Measurements from ENCODE around the gene FCSK. TPM values are rescaled to one million over a fixed set of nuclear protein-coding genes. Genes with fewer than 3 reads are reported as not detected.
A peak's percentile ranks its signal among the peaks of the same experiment; 100 is the strongest.

Gene FCSK
- total RNA-seq, 2 donors from 2014 or later, result 8.2 to 13.9 TPM

DNA sequence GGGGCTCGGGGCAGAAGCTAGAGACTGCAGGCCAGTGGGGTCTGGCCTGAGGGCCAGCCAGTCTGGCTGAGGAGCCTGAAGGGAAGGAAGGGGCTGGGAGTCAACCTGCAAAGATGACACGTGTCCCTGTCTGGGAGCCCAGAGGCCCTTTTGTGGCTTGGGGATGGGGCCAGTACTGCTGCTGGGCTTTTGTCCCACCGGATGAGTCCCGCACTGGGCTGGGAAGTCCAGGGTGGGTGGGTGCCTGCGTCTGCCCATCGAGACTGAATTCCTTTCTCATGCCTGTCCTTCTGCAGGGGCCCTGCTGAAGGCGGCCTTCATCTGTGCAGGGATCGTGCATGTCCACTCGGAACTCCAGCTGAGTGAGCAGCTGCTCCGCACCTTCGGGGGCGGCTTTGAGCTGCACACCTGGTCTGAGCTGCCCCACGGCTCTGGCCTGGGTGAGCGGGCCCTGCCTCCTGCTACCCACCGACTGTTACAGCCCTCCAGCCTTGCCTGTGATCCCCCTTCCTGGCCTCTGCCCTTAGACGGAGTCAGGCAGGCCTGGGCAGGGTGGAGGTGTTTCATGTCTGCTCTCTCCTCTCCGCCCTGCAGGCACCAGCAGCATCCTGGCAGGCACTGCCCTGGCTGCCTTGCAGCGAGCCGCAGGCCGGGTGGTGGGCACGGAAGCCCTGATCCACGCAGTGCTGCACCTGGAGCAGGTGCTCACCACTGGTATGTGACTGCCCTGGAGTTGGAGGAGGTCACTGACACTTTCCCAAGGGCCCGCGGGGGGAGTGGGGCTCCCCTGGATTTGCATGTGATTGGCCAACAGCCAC lies 20.9 kb downstream of the FCSK start:
- no peaks in the 10 kb centered on the region for H3K27me3 Mint-ChIP-seq
- peaks cover 5% of the 10 kb centered on the region for H3K36me3 Mint-ChIP-seq (ENCODE audit: low read depth)
- no peak overlapping the region for H3K4me3 Mint-ChIP-seq

DNA sequence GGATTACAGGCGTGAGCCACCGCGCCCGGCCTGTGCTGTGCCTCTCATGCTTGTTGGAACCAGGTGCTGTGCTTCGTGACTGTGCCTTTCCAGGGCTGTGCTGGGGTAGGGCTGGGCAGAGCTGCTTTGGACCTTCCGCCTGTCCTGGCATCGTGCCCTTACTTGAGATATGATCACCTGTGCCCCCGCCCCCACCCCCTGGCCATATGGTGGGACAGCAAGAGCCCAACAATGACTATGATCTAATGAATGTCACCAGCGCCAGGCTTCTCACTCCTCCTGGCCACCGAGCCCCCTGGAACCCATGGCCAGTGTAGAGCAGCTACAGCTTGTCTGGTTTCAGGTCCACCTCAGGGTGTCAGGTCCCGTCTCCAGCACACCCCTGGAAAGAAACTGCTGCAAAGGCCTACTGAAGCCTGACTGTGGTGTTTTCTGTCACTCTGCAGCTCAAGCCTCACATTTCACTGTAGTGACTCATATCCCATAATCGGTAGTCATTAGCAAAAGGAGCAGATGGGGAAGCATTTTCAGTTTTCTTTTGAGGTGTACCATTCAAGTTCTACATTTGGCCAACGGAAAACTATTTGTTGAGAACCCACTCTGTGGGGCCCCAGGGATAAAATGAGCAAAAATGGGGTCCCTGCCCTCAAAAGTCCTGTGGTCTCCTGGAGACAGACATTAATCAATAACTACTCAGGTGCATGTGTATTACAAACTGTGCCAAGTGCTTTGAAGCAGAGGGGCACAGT lies 22.1 kb downstream of the FCSK start:
- Mint-ChIP-seq H3K27me3 (no peaks in the 10 kb centered on the region), H3K4me1 (peaks cover 5% of the 10 kb centered on the region), H3K4me3 (peak overlapping the region; percentile 62), H3K9me3 (no peaks in the 10 kb centered on the region), H3K27ac (peak overlapping the region; percentile 87), H3K36me3 (ENCODE audit: low read depth) (peaks cover 11% of the 10 kb centered on the region)
- peak; percentile 96 for ATAC-seq (replicated peaks)

More for the DNA sequence above, 20.9 kb downstream of the FCSK start:
- Mint-ChIP-seq H3K9me3 (no peaks in the 10 kb centered on the region), H3K27ac (no peak overlapping the region), H3K4me1 (peaks cover 5% of the 10 kb centered on the region)
- no peak for ATAC-seq (replicated peaks)

DNA sequence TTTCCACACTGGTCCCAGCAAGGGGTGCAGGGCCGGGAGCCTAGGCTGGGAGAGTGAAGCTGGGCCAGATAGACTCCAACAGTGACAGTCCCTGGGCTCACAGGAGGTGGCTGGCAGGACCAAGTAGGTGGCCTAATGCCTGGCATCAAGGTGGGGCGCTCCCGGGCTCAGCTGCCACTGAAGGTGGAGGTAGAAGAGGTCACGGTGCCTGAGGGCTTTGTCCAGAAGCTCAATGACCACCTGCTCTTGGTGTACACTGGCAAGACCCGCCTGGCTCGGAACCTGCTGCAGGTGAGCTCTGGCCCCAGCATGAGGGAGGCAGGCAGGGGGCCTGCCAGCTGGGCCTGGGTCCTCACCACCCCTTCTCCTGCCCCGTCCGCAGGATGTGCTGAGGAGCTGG lies 23.8 kb downstream of the FCSK start:
- Mint-ChIP-seq H3K4me1 (peaks cover 5% of the 10 kb centered on the region), H3K36me3 (ENCODE audit: low read depth) (peaks cover 18% of the 10 kb centered on the region), H3K4me3 (peak overlapping the region; percentile 62), H3K27me3 (no peaks in the 10 kb centered on the region), H3K9me3 (no peaks in the 10 kb centered on the region), H3K27ac (peak overlapping the region; percentile 87)
- no peak for ATAC-seq (replicated peaks)

DNA sequence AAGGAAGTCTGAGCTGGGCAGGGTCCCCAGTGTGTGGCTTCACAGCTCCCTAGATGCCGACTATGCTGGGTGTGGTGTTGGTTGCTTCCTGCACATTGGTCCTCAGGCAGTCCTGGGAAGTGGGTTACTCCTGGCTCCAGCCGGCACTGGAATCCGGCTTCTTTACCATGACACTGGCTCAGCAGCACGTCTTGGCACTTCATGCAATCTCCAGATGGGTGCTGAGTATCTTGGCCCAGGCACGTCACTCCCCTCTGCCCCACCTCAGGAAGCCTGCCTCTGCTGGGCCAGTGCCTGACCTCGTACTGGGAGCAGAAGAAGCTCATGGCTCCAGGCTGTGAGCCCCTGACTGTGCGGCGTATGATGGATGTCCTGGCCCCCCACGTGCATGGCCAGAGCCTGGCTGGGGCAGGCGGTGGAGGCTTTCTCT lies 24.5 kb downstream of the FCSK start:
- Mint-ChIP-seq H3K9me3 (no peaks in the 10 kb centered on the region), H3K27ac (no peak overlapping the region), H3K27me3 (no peaks in the 10 kb centered on the region), H3K4me1 (peaks cover 5% of the 10 kb centered on the region), H3K36me3 (ENCODE audit: low read depth) (peaks cover 22% of the 10 kb centered on the region), H3K4me3 (no peak overlapping the region)
- no peak for ATAC-seq (replicated peaks)

DNA sequence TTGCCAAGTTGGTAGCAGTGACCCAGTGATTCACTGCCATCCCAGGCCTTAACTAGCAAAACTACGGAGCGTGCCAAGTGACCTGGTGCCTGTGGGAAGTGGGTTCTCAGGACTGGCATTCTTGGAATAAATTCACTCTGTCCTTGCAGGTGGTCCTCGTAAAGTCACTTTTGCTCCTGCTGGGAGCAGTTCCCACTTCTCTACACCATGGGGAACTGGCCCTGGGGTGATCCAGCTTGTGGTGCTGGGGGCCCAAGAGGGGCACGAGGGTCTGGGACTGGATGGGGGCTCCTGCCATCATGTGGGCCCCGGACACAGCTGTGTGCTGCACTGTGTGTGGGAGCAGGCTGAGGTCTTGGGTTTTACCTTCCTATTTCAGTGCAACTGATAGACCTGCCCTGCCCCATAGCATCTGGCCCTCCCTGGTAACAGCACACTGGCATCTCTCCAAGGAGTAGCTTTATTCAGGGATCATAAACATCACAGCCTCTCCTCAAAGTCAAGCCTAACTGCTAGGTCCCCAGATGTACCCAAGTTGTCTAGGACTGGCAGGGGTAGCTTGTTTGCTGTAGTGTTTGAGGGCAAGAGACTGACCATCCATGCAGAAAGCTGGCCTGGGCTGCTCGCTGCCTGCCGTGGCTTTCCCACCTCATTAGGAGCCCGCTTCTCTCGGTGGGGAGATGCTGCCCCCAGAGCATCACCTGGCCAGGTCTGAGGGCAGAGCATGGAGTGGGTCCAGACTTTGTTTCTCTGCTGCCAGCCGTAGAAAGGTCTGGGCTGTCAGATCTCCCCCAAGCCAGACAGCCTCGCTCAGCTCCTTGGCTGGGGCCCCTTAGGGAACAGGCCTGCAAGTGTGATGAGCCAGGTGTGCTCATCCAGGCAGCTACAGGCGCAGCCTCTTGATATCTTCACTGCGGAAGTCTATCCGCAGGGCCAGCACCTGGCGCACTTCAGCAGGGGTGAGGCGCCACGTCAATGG lies 26.0 kb downstream of the FCSK start:
- ATAC-seq (replicated peaks), result no peak

DNA sequence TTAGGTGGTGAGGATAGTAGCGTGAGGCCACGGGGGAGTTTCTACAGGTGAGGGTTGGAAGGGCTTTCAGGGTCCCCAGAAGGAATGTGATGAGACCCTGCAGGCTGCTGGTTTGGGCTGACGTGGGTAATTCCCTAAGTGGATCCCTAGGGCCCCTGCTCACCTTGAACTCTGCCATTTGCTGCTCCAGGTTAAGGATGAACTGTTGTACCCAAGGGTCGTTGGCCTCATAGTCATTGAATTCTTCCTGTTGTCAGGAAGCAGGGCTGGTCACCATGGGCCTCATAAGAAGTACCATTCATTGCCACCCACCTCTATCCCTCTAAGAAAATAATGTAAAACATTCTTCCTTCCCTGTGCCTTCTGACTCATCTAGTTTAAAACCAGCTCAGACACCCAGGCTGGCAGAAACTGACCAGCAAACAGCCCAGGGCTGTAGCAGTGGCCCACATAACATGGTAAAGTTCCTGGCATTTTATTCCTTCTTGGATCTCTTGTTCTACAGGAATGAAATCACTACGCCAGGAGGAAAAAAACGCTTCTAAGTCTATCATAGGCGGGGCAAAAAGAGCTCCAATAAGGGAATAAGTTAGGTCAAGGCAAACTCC lies 27.6 kb downstream of the FCSK start:
- Mint-ChIP-seq H3K9me3 (no peaks in the 10 kb centered on the region), H3K36me3 (ENCODE audit: low read depth) (peaks cover 32% of the 10 kb centered on the region), H3K4me3 (no peak overlapping the region), H3K4me1 (no peaks in the 10 kb centered on the region), H3K27ac (peak overlapping the region; percentile 62), H3K27me3 (no peaks in the 10 kb centered on the region)
- ATAC-seq (replicated peaks), result no peak

More for the DNA sequence above, 26.0 kb downstream of the FCSK start:
- Mint-ChIP-seq H3K27ac (no peak overlapping the region), H3K4me1 (peaks cover 5% of the 10 kb centered on the region), H3K9me3 (no peaks in the 10 kb centered on the region), H3K36me3 (ENCODE audit: low read depth) (peaks cover 23% of the 10 kb centered on the region), H3K27me3 (no peaks in the 10 kb centered on the region), H3K4me3 (no peak overlapping the region)

DNA sequence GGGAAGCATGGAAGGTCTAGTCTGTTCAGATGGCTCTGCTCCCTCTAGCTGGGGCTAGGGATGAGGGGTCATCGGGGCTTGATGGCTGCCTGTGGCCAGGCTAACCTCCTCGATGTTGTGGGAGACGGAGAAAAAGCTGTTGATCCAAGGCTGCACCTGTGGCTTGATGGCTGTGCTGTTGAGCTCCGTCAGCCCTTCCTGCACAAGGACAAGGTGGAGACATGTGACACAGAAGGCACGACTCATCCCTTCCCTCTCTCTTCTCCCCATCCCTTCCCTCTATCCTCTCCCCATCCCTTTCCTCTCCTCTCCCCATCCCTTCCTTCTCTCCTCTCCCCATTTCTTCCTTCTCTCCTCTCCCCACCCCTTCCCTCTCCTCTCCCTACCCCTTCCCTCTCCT lies 28.2 kb downstream of the FCSK start:
- no peak for ATAC-seq (replicated peaks)
- Mint-ChIP-seq H3K4me3 (no peak overlapping the region), H3K9me3 (no peaks in the 10 kb centered on the region), H3K27ac (peak overlapping the region; percentile 62), H3K4me1 (no peaks in the 10 kb centered on the region), H3K27me3 (no peaks in the 10 kb centered on the region), H3K36me3 (ENCODE audit: low read depth) (peaks cover 32% of the 10 kb centered on the region)

DNA sequence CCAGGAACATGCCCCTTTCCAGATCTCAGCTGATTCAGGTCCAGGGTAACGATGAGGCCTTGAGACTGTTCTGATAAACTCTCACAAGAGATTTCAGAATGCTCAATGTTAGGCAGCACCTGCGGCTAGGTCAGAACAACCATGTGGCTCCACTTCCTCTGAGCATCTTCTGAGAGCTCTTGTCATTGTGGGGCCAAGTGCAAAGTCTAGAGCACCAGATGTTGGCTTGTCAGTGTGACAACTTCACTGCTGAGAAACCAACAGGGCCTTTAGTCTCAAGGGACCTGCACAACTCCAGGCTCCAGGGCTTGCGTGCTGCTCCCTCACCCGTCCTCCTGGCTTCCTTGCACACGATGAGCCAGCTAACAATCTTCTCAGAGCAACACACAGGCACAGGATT lies 29.0 kb downstream of the FCSK start:
- Mint-ChIP-seq H3K4me3 (no peak overlapping the region), H3K27me3 (no peaks in the 10 kb centered on the region), H3K4me1 (no peaks in the 10 kb centered on the region), H3K9me3 (no peaks in the 10 kb centered on the region), H3K36me3 (ENCODE audit: low read depth) (peaks cover 32% of the 10 kb centered on the region), H3K27ac (no peak overlapping the region)
- no peak for ATAC-seq (replicated peaks)

DNA sequence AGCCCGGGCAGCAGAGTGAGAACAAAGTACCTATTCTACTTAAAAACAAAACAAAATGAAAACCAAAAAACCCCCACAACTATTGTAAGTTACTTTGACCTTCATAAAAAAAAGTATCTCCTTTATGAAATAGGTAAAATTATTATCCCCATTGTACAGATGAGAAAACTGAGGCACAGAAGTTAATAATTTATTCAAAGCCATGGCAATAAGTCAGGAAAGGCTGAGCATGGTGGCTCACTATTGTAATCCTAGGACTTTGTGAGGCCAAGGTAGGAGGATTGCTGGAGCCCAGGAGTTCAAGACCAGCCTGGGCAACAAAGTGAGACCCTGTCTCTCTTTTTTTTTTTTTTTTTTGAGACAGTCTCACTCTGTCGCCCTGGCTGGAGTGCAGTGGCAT lies 30.5 kb downstream of the FCSK start:
- H3K4me3 Mint-ChIP-seq, result no peak overlapping the region
- H3K36me3 Mint-ChIP-seq (ENCODE audit: low read depth), result peaks cover 38% of the 10 kb centered on the region
- no peaks in the 10 kb centered on the region for H3K4me1 Mint-ChIP-seq
- no peak for ATAC-seq (replicated peaks)
- H3K27ac Mint-ChIP-seq, result no peak overlapping the region
- no peaks in the 10 kb centered on the region for H3K27me3 Mint-ChIP-seq
- H3K9me3 Mint-ChIP-seq, result no peaks in the 10 kb centered on the region

DNA sequence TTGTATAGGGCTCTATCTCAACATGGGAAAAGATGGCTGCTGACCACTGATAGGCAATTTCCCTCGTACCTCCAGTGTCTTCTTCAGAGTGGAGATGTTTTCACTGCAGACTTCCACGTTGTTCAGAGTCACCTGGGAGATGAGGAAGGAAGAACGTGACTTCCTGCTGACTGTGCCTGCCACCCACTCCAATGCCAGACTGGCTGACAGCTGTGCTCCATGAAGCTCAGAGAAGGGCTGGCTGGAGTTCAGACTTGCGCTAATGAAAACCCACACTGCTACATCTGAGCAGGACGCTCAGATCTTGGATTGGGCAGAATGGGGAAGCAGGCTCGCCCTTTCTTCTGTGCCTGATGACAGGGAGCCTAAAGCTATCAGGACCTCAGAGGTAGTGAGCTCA lies 35.9 kb downstream of the FCSK start:
- no peak for ATAC-seq (replicated peaks)
- Mint-ChIP-seq H3K4me1 (peaks cover 8% of the 10 kb centered on the region), H3K27ac (no peak overlapping the region), H3K4me3 (no peak overlapping the region), H3K9me3 (no peaks in the 10 kb centered on the region), H3K27me3 (no peaks in the 10 kb centered on the region), H3K36me3 (ENCODE audit: low read depth) (peaks cover 57% of the 10 kb centered on the region)

DNA sequence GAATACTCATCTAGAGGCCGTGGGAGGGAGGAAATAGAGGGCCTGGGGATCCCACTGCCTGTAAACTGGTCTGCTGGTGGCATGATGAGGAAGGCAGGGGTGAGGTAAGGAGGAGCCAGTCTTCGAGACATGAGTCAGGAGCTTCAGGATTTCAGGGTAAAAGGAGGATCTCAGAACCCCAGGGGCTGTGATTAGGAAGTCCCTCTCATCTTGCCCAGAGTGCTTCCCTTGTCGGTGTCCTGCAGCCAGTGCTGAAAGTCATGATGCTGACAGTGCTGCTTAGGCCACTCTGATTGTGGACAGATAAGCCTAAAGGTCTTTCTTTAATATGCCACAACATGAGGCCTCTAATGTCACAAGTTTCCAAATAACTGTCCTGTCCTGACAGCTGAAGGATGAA lies 39.4 kb downstream of the FCSK start:
- Mint-ChIP-seq H3K27me3 (no peaks in the 10 kb centered on the region), H3K4me1 (peaks cover 8% of the 10 kb centered on the region), H3K36me3 (ENCODE audit: low read depth) (peaks cover 75% of the 10 kb centered on the region), H3K27ac (no peak overlapping the region), H3K4me3 (no peak overlapping the region), H3K9me3 (no peaks in the 10 kb centered on the region)
- ATAC-seq (replicated peaks), result no peak

DNA sequence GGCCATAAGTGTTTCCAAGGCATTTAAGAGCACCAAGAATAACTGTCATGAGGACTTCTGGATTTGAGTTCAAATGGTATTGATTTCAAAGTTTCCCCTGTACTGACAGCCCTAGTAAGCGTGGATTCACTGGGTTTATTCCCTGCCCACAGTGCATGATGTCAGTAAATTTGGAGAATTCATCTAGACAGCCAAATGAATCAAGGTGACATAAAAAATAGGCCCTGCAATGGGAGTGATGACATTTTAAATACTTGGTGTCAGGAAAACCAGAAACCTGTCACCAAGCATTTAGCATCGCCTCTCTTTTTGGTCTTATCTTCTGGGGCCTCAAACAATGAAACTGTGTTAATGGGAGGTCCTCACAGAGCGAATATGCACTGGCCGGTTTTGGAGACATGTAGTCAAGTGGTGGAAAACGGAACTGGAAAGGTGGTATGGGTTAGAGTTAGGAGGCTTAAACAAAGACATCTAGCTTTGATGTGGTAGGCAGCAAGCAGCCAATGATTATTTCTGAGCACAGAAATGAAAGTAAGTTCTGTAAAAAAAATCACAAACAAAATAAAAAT lies 39.9 kb downstream of the FCSK start:
- peaks cover 8% of the 10 kb centered on the region for H3K4me1 Mint-ChIP-seq
- H3K4me3 Mint-ChIP-seq, result no peak overlapping the region
- peaks cover 77% of the 10 kb centered on the region for H3K36me3 Mint-ChIP-seq (ENCODE audit: low read depth)
- no peaks in the 10 kb centered on the region for H3K27me3 Mint-ChIP-seq
- H3K9me3 Mint-ChIP-seq, result no peaks in the 10 kb centered on the region
- peak; percentile 53 for ATAC-seq (replicated peaks)
- no peak overlapping the region for H3K27ac Mint-ChIP-seq

DNA sequence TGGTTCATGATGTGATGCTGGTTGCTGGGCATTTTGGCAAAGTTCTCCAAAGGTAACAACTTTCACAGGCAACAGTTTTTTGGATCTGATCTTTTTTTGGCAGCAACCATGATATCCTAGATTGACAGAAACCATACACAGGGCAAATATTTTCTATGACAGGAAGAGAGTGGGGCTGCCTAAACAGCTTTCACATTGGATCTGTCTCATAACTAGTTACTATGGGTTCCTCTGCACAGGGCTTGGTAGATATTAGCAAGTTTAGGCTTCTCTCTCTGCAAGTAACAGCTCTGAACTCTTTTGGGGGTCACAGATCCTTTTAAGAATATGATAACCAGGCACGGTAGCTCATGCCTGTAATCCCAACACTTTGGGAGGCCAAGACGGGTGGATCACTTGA lies 40.4 kb downstream of the FCSK start:
- Mint-ChIP-seq H3K4me1 (peaks cover 8% of the 10 kb centered on the region), H3K27ac (no peak overlapping the region), H3K9me3 (no peaks in the 10 kb centered on the region), H3K36me3 (ENCODE audit: low read depth) (peaks cover 72% of the 10 kb centered on the region), H3K27me3 (no peaks in the 10 kb centered on the region), H3K4me3 (no peak overlapping the region)
- no peak for ATAC-seq (replicated peaks)
